Psoas muscle (tissue), 8 donors: Measurements from ENCODE around the gene ATP5MK. TPM values are rescaled to one million over a fixed set of nuclear protein-coding genes. Genes with fewer than 3 reads are reported as not detected.

Experiments used
- ATAC-seq, 4 donors: fragments of 200-7000 bp; cut with Tn5 transposase; one replicate each; pipeline ENCODE4 v1.9.1; 2020; ENCODE audit warnings: moderate library complexity in 3 of 4, mild to moderate bottlenecking in 2 of 4
- DNase-seq, 2 donors: peaks; one replicate each; pipeline ENCODE4 v3.0.0-alpha.2; 2020
- H3K27ac ChIP-seq: fragments of 200-600 bp; one replicate; pipeline ENCODE4 v1.8.0; 2022
- H3K27me3 ChIP-seq, 3 donors: fragments of 200-600 bp in 1 of 3; one replicate each; pipeline versions ENCODE4 v1.6.1 to v1.8.0; 2013 to 2022; ENCODE audit warnings: low read length in 2 of 3, mild to moderate bottlenecking in 2 of 3, moderate library complexity in 1 of 3; ENCODE audit not compliant: insufficient read depth in 3 of 3
- H3K36me3 ChIP-seq, 2 donors: fragments of 200-600 bp in 1 of 2; one replicate each; pipeline versions ENCODE4 v1.6.1 to v1.8.0; 2013 to 2022; ENCODE audit warnings: low read depth in 1 of 2, mild to moderate bottlenecking in 1 of 2, moderate library complexity in 1 of 2; ENCODE audit not compliant: insufficient read depth in 1 of 2
- H3K4me1 ChIP-seq: fragments of 200-600 bp; one replicate; pipeline ENCODE4 v1.8.0; 2022
- H3K4me3 ChIP-seq: fragments of 200-600 bp; one replicate; pipeline ENCODE4 v1.8.0; 2022; ENCODE audit warnings: mild to moderate bottlenecking
- H3K9me3 ChIP-seq: fragments of 200-600 bp; one replicate; pipeline ENCODE4 v1.8.0; 2022
- CTCF ChIP-seq: fragments of 200-600 bp; IDR thresholded peaks from one replicate; pipeline ENCODE4 v1.8.0; 2022; ENCODE audit warnings: antibody characterized with exemption
- WGBS, 3 donors: extraction: QIAGEN DNeasy Blood & Tissue Kit; methylation state at CpG; one replicate each; pipeline versions ENCODE4 v1.1.6 to v1.1.7; 2013; 5-methylcytosine and 5-hydroxymethylcytosine counted together
- intact Hi-C, 2 donors: fragments of 100-400 bp; cut with DNase I; formaldehyde crosslinking; loops; one replicate each; pipeline versions ENCODE4 v1.11.0 to v1.14.2; 2022
- polyA plus RNA-seq, 3 donors: library from polyadenylated mRNA; stranded (reverse); fragments of 200-250 nt; gene quantifications; one replicate each; pipeline ENCODE4 v1.2.3, GENCODE V29; 2013
- total RNA-seq, 4 donors: library from RNA; stranded (reverse); fragmentation: NEBNext Ultra II Directional in 2 of 4; extraction: Animal tissue kit (Norgen Biotek cat#: 25700) in 2 of 4; gene quantifications; one replicate each; pipeline versions ENCODE4 v1.2.1 to v1.2.4, GENCODE V29; 2021 to 2023
- donor health status: healthy with polysubstance abuse.
- donor health status: DM: no; HTN: no; CAD: no; lungs with moderate emphysema.
- donor health status: Bipolar disorder and iron deficiency.
- donor health status: healthy.
- donor health status: DM: yes; HTN: yes; CAD: no.
- donor health status: DM: no; HTN: no; CAD: no.
- donor health status: DM: no; HTN: no; CAD: no.
- donor health status: DM: yes; HTN: yes; CAD: no.

The ATP5MK gene
- total and polyA plus RNA-seq, 7 donors = 573 to 1,454 (median 670) TPM

- ATAC-seq (peak; percentile 60 to 76 (median 66)), DNase-seq (peak; percentile 49 to 66)
- Histone ChIP-seq H3K27ac (peak overlapping the region; percentile 33), H3K9me3 (no peaks in the 10 kb centered on the region), H3K36me3 (peaks cover 16 to 100% of the 10 kb centered on the region in 2 donors), H3K27me3 (no peaks in the 10 kb centered on the region), H3K4me3 (no peak overlapping the region), H3K4me1 (peaks cover 14% of the 10 kb centered on the region)
- TF ChIP-seq CTCF = peak; percentile 3
- WGBS, 3 donors = 77 to 80% (median 78%) methylated on average over 13 of the region's 13 CpGs
- intact Hi-C loops = no loop called here
Observed at GRCh38 chr10:103442031-103442461, 45.8 kb upstream of the ATP5MK start.

GRCh38 chr10:103441611-103442010, 45.3 kb upstream of the ATP5MK start:
- no peak for TF ChIP-seq CTCF
- WGBS, 3 donors = 56 to 73% (median 64%) methylated on average over 8 of the region's 8 CpGs

GRCh38 chr10:103441206-103441605, 44.9 kb upstream of the ATP5MK start:
- TF ChIP-seq CTCF = no peak
- Histone ChIP-seq H3K9me3 (no peaks in the 10 kb centered on the region), H3K4me3 (no peak overlapping the region), H3K27ac (no peak overlapping the region), H3K27me3 (no peaks in the 10 kb centered on the region), H3K4me1 (peaks cover 8% of the 10 kb centered on the region), H3K36me3 (peaks cover 14 to 100% of the 10 kb centered on the region in 2 donors)
- intact Hi-C loops = no loop called here
- 88 to 97% (median 89%) methylated on average over 8 of the region's 8 CpGs for WGBS, 3 donors
- ATAC-seq = no peak
- no peak for DNase-seq

More at GRCh38 chr10:103441611-103442010, 45.3 kb upstream of the ATP5MK start:
- no peaks in the 10 kb centered on the region for H3K9me3 ChIP-seq
- no peak overlapping the region for H3K4me3 ChIP-seq
- intact Hi-C loops = no loop called here
- H3K27me3 ChIP-seq = no peaks in the 10 kb centered on the region
- H3K36me3 ChIP-seq = peaks cover 14 to 100% of the 10 kb centered on the region in 2 donors
- H3K4me1 ChIP-seq = peaks cover 9% of the 10 kb centered on the region
- ATAC-seq (peak; percentile 2 to 33 (median 13)), DNase-seq (no peak)
- H3K27ac ChIP-seq = no peak overlapping the region

GRCh38 chr10:103440416-103440815, 44.1 kb upstream of the ATP5MK start:
- 92 to 94% (median 94%) methylated on average over 14 of the region's 14 CpGs for WGBS, 3 donors
- Histone ChIP-seq H3K4me3 (no peak overlapping the region), H3K4me1 (peaks cover under 1% of the 10 kb centered on the region), H3K27me3 (no peaks in the 10 kb centered on the region), H3K9me3 (no peaks in the 10 kb centered on the region), H3K27ac (no peak overlapping the region), H3K36me3 (peaks cover 14 to 100% of the 10 kb centered on the region in 2 donors)
- DNase-seq (no peak), ATAC-seq (no peak)
- intact Hi-C loops = no loop called here
- TF ChIP-seq CTCF = no peak

- DNase-seq = no peak
- Histone ChIP-seq H3K9me3 (no peaks in the 10 kb centered on the region), H3K36me3 (peaks cover 14 to 100% of the 10 kb centered on the region in 2 donors), H3K27ac (no peak overlapping the region), H3K4me1 (no peaks in the 10 kb centered on the region), H3K4me3 (no peak overlapping the region), H3K27me3 (no peaks in the 10 kb centered on the region)
- no peak for TF ChIP-seq CTCF
- WGBS, 3 donors = 86 to 87% (median 87%) methylated on average over 4 of the region's 4 CpGs
- ATAC-seq = no peak
- intact Hi-C loops = no loop called here
Observed at GRCh38 chr10:103439776-103440175, 43.5 kb upstream of the ATP5MK start.
